CD4-positive, alpha-beta T cell (primary cell): ENCODE results near the gene TAF3. TPM values are rescaled to one million over a fixed set of nuclear protein-coding genes. Genes with fewer than 3 reads are reported as not detected.

Experiments
- ATAC-seq: fragments of 200-7000 bp; cut with Tn5 transposase; one replicate; pipeline ENCODE4 v1.10.0; 2022; ENCODE audit warnings: mild to moderate bottlenecking; ENCODE audit not compliant: poor library complexity
- CTCF ChIA-PET: fragments of 350-600 bp; sonication (Branson Sonifier 250); formaldehyde crosslinking; loops from one replicate; lab custom pipeline; 2021; ENCODE audit warnings: antibody characterized with exemption, inconsistent platforms; lab: Charles Lee
- POLR2A ChIA-PET: fragments of 350-600 bp; sonication (Branson Sonifier 250); formaldehyde crosslinking; loops from one replicate; lab custom pipeline; 2021; ENCODE audit warnings: antibody characterized with exemption, inconsistent platforms; lab: Charles Lee
- DNase-seq, 14 experiments: peaks; one replicate each; pipeline ENCODE4 v3.0.0-alpha.2; 2013 to 2020; ENCODE audit warnings: mixed read lengths in 2 of 14
- H3K27ac ChIP-seq, 2 donors: one replicate each; pipeline versions ENCODE4 v1.5.1 to v1.7.0; 2013; ENCODE audit warnings: low read length in 2 of 2, low read depth in 1 of 2, mild to moderate bottlenecking in 1 of 2
- H3K27me3 ChIP-seq, 2 experiments: 1 replicate in 1 of 2; 2 replicates in 1 of 2; pipeline versions ENCODE4 v1.6.1 to v1.7.0; 2013; ENCODE audit warnings: low read length in 2 of 2, control low read depth in 1 of 2, mild to moderate bottlenecking in 1 of 2, moderate library complexity in 1 of 2; ENCODE audit not compliant: insufficient read depth in 2 of 2, control insufficient read depth in 1 of 2
- H3K36me3 ChIP-seq: one replicate; pipeline ENCODE4 v1.6.1; 2013; ENCODE audit warnings: low read length, control low read depth; ENCODE audit not compliant: insufficient read depth
- H3K4me1 ChIP-seq: one replicate; pipeline ENCODE4 v1.6.1; 2013; ENCODE audit warnings: low read length, control low read depth; ENCODE audit not compliant: insufficient read depth
- H3K4me3 ChIP-seq: one replicate; pipeline ENCODE4 v1.5.1; 2013; ENCODE audit warnings: mild to moderate bottlenecking, low read length, moderate library complexity
- H3K9me3 ChIP-seq, 2 experiments: 1 replicate in 1 of 2; 2 replicates in 1 of 2; pipeline versions ENCODE4 v1.6.1 to v1.7.0; 2013; ENCODE audit warnings: low read length in 2 of 2, mild to moderate bottlenecking in 2 of 2, control low read depth in 1 of 2, moderate library complexity in 1 of 2; ENCODE audit not compliant: control insufficient read depth in 1 of 2, insufficient read depth in 1 of 2
- H3K27ac Mint-ChIP-seq: one replicate; pipeline ENCODE4 v1.8.0; 2020; ENCODE audit warnings: mixed read lengths
- H3K27me3 Mint-ChIP-seq: one replicate; pipeline ENCODE4 v1.8.0; 2021; ENCODE audit warnings: mixed read lengths
- H3K36me3 Mint-ChIP-seq: one replicate; pipeline ENCODE4 v1.8.0; 2021; ENCODE audit warnings: low read depth, mixed read lengths
- H3K4me1 Mint-ChIP-seq: one replicate; pipeline ENCODE4 v1.8.0; 2021; ENCODE audit warnings: low read depth, mixed read lengths
- H3K4me3 Mint-ChIP-seq: one replicate; pipeline ENCODE4 v1.8.0; 2020; ENCODE audit warnings: mild to moderate bottlenecking, mixed read lengths
- H3K9me3 Mint-ChIP-seq: one replicate; pipeline ENCODE4 v1.8.0; 2020; ENCODE audit warnings: mixed read lengths
- CTCF ChIP-seq: fragments of 200-600 bp; IDR thresholded peaks from one replicate; pipeline ENCODE4 v1.8.0; 2022; ENCODE audit warnings: antibody characterized with exemption, mild to moderate bottlenecking
- intact Hi-C, 2 experiments: fragments of 100-400 bp; cut with DNase I in 1 of 2; cut with micrococcal nuclease in 1 of 2; formaldehyde crosslinking; loops; one replicate each; pipeline versions ENCODE4 v1.15.1 to v1.9.0; 2023 to 2025; cut with DNase I, micrococcal nuclease
- total RNA-seq, 174 experiments: library from RNA in 2 of 174; stranded (reverse) in 2 of 174; gene quantifications; one replicate each; pipeline ENCODE4 v1.2.3 and lab custom pipeline; 2021 to 2026

Gene TAF3
- total RNA-seq, 2 experiments from 2014 or later = 12.6 to 12.8 TPM

DNA sequence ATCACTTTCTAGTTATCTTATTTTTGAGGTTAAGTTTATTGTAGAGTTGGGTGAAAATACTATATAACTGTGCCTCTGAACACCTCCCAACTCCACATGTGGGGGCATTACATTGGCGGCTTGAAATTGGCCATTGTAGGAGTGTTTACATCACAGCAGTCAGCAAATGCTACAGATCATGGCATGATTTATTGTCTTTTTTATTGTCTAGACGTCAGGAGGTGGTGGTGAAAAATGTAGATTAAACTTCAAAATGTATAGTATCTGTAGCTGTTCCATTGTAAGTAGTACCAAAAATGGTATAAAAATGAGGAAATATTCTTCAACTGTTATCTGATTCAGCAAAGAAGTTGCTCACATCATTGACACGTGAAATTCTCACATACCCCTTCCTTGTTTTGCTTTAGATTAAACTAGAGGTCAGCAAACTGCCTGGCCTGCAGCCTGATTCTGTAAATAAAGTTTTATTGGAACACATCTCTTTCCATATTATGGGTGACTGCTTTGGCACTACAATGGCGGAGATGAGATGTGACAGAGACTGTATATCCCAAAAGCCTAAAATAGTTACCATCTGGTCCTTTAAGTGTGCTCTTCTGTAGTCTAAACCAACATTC is 35.0 kb downstream of the TAF3 start:
- ChIA-PET CTCF (no interaction called here), POLR2A (no interaction called here)
- no peaks in the 10 kb centered on the region for H3K4me1 ChIP-seq
- ATAC-seq (no peak), DNase-seq (no peak)
- intact Hi-C loops = no loop called here
- H3K27ac ChIP-seq = no peak overlapping the region
- peaks cover 73% of the 10 kb centered on the region for H3K4me1 Mint-ChIP-seq
- H3K36me3 ChIP-seq = no peaks in the 10 kb centered on the region
- no peaks in the 10 kb centered on the region for H3K9me3 ChIP-seq
- no peak overlapping the region for H3K4me3 ChIP-seq
- peaks cover 41% of the 10 kb centered on the region for H3K36me3 Mint-ChIP-seq
- H3K27ac Mint-ChIP-seq = no peak overlapping the region
- H3K9me3 Mint-ChIP-seq = no peaks in the 10 kb centered on the region
- no peak overlapping the region for H3K4me3 Mint-ChIP-seq
- H3K27me3 Mint-ChIP-seq = no peaks in the 10 kb centered on the region
- TF ChIP-seq CTCF = no peak
- no peaks in the 10 kb centered on the region for H3K27me3 ChIP-seq

- no peak overlapping the region for H3K27ac ChIP-seq
- Mint-ChIP-seq H3K9me3 (no peaks in the 10 kb centered on the region), H3K36me3 (peaks cover 45% of the 10 kb centered on the region), H3K4me3 (no peak overlapping the region), H3K27me3 (no peaks in the 10 kb centered on the region), H3K4me1 (peaks cover 71% of the 10 kb centered on the region), H3K27ac (no peak overlapping the region)
- H3K27me3 ChIP-seq = no peaks in the 10 kb centered on the region
- ChIA-PET POLR2A (no interaction called here), CTCF (no interaction called here)
- intact Hi-C loops = no loop called here
- H3K36me3 ChIP-seq = no peaks in the 10 kb centered on the region
- peaks cover 0 to 4% of the 10 kb centered on the region in 2 experiments for H3K9me3 ChIP-seq
- DNase-seq (no peak), ATAC-seq (no peak)
- no peaks in the 10 kb centered on the region for H3K4me1 ChIP-seq
- TF ChIP-seq CTCF = no peak
- H3K4me3 ChIP-seq = no peak overlapping the region
Observed at GRCh38 chr10:7853890-7854289, 35.6 kb downstream of the TAF3 start.

GRCh38 chr10:7855205-7855604 is 36.9 kb downstream of the TAF3 start:
- POLR2A ChIA-PET = no interaction called here
- H3K4me1 ChIP-seq = no peaks in the 10 kb centered on the region
- no peaks in the 10 kb centered on the region for H3K36me3 ChIP-seq
- Mint-ChIP-seq H3K36me3 (peaks cover 51% of the 10 kb centered on the region), H3K27me3 (no peaks in the 10 kb centered on the region), H3K27ac (no peak overlapping the region), H3K9me3 (peaks cover 3% of the 10 kb centered on the region), H3K4me3 (no peak overlapping the region), H3K4me1 (peaks cover 67% of the 10 kb centered on the region)
- no peak for DNase-seq
- H3K9me3 ChIP-seq = peaks cover 0 to 8% of the 10 kb centered on the region in 2 experiments
- no peaks in the 10 kb centered on the region for H3K27me3 ChIP-seq
- no peak overlapping the region for H3K4me3 ChIP-seq
- intact Hi-C loops = no loop called here
- H3K27ac ChIP-seq = no peak overlapping the region
- CTCF ChIA-PET = no interaction called here
- no peak for ATAC-seq
- no peak for TF ChIP-seq CTCF
